ENCODE results near the gene IL4R.

DNA sequence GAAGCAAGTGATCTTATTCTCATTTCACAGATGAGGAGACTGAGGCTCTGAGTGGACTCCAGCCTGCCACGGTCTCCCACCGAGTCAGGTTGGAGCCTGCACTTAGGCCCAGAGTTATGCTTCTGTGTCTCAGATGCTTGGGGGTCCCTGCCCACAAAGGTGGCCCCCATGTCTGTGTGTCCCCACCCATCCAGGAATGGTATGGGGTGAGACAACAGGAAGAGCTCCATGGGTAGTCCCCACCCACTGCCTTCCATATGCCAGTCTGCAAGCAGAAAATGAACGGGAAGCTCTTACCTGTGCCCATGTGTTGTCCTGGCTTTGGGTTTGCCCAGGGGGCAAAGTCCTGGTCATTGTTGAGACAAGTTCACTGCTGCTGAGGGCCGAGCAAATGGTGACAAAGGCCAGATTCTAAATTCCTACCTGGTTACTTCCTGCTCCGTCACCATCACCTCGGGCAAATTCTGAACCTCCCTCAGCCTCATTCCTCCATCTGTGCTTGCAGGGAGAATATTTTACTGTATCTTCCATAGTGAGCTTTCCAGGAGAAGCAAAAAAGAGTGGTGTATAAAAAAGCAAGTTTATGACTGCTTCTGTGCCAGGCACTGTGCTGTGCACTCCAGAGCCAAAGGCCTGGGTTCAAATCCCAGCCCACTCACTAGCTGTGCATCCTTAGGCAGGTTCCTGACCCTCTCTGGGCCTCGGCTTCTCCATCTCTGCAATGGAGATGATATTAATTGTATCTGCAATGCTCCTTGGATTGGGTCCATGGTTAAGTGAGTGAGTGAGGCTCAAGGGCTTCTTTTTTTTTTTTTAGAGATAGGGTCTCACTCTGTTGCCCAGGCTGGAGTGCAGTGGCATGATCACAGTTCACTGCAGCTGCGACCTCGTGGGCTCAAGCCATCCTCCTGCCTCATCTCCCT, 9.3 kb downstream of the IL4R start:
- TF ChIP-seq POLR2A (IDR thresholded peaks at IDR 0.05) = no peak
- TF ChIP-seq, protein P1, sequence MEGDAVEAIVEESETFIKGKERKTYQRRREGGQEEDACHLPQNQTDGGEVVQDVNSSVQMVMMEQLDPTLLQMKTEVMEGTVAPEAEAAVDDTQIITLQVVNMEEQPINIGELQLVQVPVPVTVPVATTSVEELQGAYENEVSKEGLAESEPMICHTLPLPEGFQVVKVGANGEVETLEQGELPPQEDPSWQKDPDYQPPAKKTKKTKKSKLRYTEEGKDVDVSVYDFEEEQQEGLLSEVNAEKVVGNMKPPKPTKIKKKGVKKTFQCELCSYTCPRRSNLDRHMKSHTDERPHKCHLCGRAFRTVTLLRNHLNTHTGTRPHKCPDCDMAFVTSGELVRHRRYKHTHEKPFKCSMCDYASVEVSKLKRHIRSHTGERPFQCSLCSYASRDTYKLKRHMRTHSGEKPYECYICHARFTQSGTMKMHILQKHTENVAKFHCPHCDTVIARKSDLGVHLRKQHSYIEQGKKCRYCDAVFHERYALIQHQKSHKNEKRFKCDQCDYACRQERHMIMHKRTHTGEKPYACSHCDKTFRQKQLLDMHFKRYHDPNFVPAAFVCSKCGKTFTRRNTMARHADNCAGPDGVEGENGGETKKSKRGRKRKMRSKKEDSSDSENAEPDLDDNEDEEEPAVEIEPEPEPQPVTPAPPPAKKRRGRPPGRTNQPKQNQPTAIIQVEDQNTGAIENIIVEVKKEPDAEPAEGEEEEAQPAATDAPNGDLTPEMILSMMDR (IDR thresholded peaks at IDR 0.05) = no peak
- no peak for TF ChIP-seq EP300 (IDR thresholded peaks at IDR 0.05)
